ENCODE results near the gene ADGRF3.
A peak's percentile ranks its signal among the peaks of the same experiment; 100 is the strongest.
"Not testable (repeated sequence)": the region's sequence is repeated elsewhere in the genome, so short reads cannot be mapped to it uniquely, and the experiment has no call there.

ADGRF3 gene

DNA sequence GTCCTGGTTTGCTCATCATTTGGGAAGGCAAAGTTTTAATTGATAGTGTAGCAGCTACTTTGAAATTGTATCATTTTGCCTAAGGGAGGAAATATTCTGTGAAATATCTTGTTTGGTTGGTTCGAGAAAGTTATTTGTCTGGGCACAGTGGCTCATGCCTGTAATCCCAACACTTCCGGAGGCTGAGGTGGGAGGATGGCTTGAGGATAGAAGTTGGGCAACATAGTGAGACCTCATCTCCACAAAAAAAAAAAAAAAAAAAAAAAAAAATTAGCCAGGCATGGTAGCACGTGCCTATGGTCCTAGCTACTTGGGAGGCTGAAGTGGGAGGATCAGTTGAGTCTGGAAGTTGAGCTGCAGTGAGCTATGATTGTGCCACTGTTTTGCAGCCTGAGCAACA lies 3.1 kb upstream of the ADGRF3 start:
- Histone ChIP-seq H3K9ac (ENCODE audit: low read depth, low read length) (no peak overlapping the region), H3K4me1 (ENCODE audit: control insufficient read depth, insufficient read depth, low read length) (peaks cover 31% of the 10 kb centered on the region), H3K4me2 (ENCODE audit: low read length) (no peak overlapping the region), H3K4me3 (ENCODE audit: low read length) (no peak overlapping the region), H3K9me3 (replicated peaks; ENCODE audit: low read length) (no peaks in the 10 kb centered on the region), H3K36me3 (ENCODE audit: insufficient read depth, low read length) (peaks cover 8% of the 10 kb centered on the region), H3K27me3 (ENCODE audit: control insufficient read depth, insufficient read depth, low read length) (no peaks in the 10 kb centered on the region)

DNA sequence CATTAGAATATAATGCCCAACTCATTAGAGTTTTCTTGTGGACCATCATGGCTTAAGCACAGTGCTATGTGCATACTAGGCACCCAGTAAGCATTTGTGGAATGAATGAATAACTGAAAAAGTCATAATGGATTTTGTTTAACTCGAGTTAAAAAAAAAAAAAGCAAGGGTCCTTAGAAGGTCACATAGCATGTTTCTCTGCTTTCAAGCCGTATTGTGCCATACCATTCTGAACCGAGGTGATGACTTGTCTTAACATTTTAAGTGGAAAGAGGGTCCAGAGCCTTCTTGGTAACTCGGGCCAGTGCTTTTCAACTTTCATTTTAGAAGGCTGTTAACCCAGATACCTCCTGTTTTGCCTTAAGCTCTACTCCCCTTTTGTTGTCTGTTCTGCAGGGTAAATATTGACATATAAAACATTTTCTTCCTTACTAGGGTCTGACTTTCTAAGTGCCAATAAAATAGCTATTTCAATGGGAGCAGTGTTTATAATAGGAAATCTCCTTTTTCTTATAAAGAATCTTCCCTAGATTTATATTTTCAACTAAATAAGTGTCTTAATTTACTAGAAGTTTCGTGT lies 787 bp upstream of the ADGRF3 start:
- Histone ChIP-seq H3K36me3 (ENCODE audit: insufficient read depth, low read length) (peaks cover 3% of the 10 kb centered on the region), H3K27me3 (ENCODE audit: control insufficient read depth, insufficient read depth, low read length) (no peaks in the 10 kb centered on the region), H3K9me3 (replicated peaks; ENCODE audit: low read length) (no peaks in the 10 kb centered on the region), H3K4me3 (ENCODE audit: low read length) (peak overlapping the region; percentile 74), H3K4me1 (ENCODE audit: control insufficient read depth, insufficient read depth, low read length) (peaks cover 29% of the 10 kb centered on the region), H3K9ac (ENCODE audit: low read depth, low read length) (peak overlapping the region; percentile 81), H3K4me2 (ENCODE audit: low read length) (peak overlapping the region; percentile 90)

DNA sequence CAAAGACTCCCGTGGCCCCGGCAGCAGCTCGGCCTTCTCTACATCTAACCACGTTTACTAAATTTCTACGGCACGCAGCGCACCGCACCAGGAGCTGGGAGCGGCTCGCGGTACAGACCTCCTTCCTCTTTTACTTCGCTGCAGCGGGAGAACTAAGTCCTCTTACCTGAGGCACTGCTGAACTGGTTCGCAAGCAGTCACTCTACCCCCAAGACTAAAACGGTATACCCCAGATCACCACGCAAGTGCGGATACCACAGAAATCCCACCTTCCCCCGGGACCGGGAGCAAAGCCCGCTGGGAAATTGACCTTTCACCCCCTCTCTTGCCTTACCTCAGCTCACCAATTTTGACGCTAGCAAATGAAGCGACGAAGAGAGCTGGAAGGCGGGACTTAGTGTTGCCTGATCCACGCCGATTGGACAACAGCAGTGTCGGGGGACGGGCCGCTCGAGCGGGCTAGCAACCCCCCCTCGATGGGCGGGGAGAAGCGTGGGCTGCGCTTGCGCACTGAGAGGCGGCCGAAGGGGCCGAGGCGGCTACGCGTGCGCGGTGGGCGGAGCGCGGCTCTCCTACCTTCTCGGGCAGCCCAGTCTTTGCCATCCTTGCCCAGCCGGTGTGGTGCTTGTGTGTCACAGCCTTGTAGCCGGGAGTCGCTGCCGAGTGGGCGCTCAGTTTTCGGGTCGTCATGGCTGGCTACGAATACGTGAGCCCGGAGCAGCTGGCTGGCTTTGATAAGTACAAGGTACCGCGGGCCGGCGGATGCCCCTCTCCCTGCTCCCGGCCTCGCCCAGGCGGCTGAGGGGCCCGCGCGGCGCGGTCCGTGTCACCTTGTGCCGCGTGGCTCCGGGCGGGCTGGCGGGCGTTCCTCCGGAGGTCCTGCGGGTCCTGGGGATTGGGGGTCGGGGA lies 790 bp downstream of the ADGRF3 start, which contains the start of gene SELENOI:
Gene SELENOI, plus strand, starts transcription at position 599 of the 909 bp plus-strand sequence. Its CDS starts 90 bp downstream, at position 689.
- Histone ChIP-seq H3K4me3 (ENCODE audit: low read length) (peak within 1 kb of the TSS; percentile 88), H3K9me3 (replicated peaks; ENCODE audit: low read length) (no peaks in the 10 kb centered on the region), H3K4me2 (ENCODE audit: low read length) (peak within 1 kb of the TSS; percentile 90), H3K9ac (ENCODE audit: low read depth, low read length) (peak within 1 kb of the TSS; percentile 93), H3K4me1 (ENCODE audit: control insufficient read depth, insufficient read depth, low read length) (peaks cover 29% of the 10 kb centered on the region), H3K27me3 (ENCODE audit: control insufficient read depth, insufficient read depth, low read length) (no peaks in the 10 kb centered on the region), H3K36me3 (ENCODE audit: insufficient read depth, low read length) (peaks cover 3% of the 10 kb centered on the region)

DNA sequence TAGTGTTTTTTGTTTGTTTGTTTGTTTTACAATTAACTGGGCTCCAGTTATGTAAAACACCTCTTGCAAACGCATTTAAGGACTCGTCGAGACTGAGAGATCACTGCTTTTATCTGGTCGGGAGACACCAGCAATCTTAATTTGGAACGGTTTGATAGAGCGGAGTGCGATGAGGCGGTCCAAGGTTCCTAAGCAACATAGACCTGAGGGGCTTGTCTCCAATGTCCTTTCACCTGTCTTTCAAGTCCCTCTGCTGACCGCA lies 1.4 kb downstream of the ADGRF3 start:
- Histone ChIP-seq H3K9me3 (replicated peaks; ENCODE audit: low read length) (no peaks in the 10 kb centered on the region), H3K4me3 (ENCODE audit: low read length) (peak overlapping the region; percentile 88), H3K4me1 (ENCODE audit: control insufficient read depth, insufficient read depth, low read length) (peaks cover 29% of the 10 kb centered on the region), H3K36me3 (ENCODE audit: insufficient read depth, low read length) (peaks cover 3% of the 10 kb centered on the region), H3K4me2 (ENCODE audit: low read length) (peak overlapping the region; percentile 87), H3K9ac (ENCODE audit: low read depth, low read length) (peak overlapping the region; percentile 93), H3K27me3 (ENCODE audit: control insufficient read depth, insufficient read depth, low read length) (no peaks in the 10 kb centered on the region)

- peak overlapping the region; percentile 87 for H3K4me2 ChIP-seq (ENCODE audit: low read length)
- peak overlapping the region; percentile 93 for H3K9ac ChIP-seq (ENCODE audit: low read depth, low read length)
Measured at GRCh38 chr2:26344581-26345282, 1.9 kb downstream of the ADGRF3 start.

DNA sequence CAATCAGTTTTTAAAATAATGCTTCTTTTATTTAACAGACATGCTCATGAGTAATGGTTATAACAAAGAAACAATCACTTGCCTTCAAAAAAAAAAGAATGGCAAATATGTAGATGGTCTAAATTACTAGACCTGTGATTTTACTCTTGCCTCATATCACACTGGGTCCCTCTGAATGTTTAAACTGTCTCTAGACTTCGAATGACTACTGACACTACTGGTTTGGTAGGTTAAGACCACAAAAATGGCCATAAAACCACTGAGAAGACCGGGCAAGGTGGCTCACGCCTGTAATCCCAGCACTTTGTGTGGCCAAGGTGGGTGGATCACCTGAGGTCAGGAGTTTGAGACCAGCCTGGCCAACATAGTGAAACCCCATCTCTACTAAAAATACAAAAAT lies 5.8 kb downstream of the ADGRF3 start:
- no peaks in the 10 kb centered on the region for H3K9me3 ChIP-seq (replicated peaks; ENCODE audit: low read length)
- H3K4me2 ChIP-seq (ENCODE audit: low read length): no peak overlapping the region
- H3K4me3 ChIP-seq (ENCODE audit: low read length): no peak overlapping the region
- peaks cover 3% of the 10 kb centered on the region for H3K36me3 ChIP-seq (ENCODE audit: insufficient read depth, low read length)
- no peak overlapping the region for H3K9ac ChIP-seq (ENCODE audit: low read depth, low read length)
- H3K27me3 ChIP-seq (ENCODE audit: control insufficient read depth, insufficient read depth, low read length): no peaks in the 10 kb centered on the region
- peaks cover 13% of the 10 kb centered on the region for H3K4me1 ChIP-seq (ENCODE audit: control insufficient read depth, insufficient read depth, low read length)

More at GRCh38 chr2:26344581-26345282, 1.9 kb downstream of the ADGRF3 start:
- H3K4me1 ChIP-seq (ENCODE audit: control insufficient read depth, insufficient read depth, low read length): peaks cover 29% of the 10 kb centered on the region
- peaks cover 3% of the 10 kb centered on the region for H3K36me3 ChIP-seq (ENCODE audit: insufficient read depth, low read length)
- H3K4me3 ChIP-seq (ENCODE audit: low read length): peak overlapping the region; percentile 88
- no peaks in the 10 kb centered on the region for H3K27me3 ChIP-seq (ENCODE audit: control insufficient read depth, insufficient read depth, low read length)
- no peaks in the 10 kb centered on the region for H3K9me3 ChIP-seq (replicated peaks; ENCODE audit: low read length)

DNA sequence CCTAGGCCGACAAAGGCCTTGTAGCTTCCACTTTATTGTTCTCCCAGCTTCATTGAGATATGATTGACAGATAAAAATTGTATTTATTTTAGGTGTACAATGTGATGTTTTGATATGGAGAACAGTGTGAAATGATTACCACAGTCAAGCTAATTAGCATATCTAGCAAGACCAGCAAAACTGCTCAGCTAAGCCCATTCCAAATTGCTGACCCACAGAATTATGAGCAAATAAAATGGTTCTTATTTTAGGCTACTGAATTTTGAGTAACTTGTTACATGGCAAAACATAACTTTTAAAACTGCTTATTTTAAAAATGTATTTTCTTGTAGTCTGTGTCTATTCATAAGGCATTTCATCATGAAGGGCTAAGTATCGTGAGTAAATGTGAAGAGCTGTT lies 9.3 kb downstream of the ADGRF3 start:
- H3K9me3 ChIP-seq (replicated peaks; ENCODE audit: low read length): no peaks in the 10 kb centered on the region
- no peaks in the 10 kb centered on the region for H3K36me3 ChIP-seq (ENCODE audit: insufficient read depth, low read length)
- H3K4me3 ChIP-seq (ENCODE audit: low read length): no peak overlapping the region
- H3K27me3 ChIP-seq (ENCODE audit: control insufficient read depth, insufficient read depth, low read length): peaks cover 13% of the 10 kb centered on the region
- no peak overlapping the region for H3K9ac ChIP-seq (ENCODE audit: low read depth, low read length)
- no peaks in the 10 kb centered on the region for H3K4me1 ChIP-seq (ENCODE audit: control insufficient read depth, insufficient read depth, low read length)
- H3K4me2 ChIP-seq (ENCODE audit: low read length): no peak overlapping the region

DNA sequence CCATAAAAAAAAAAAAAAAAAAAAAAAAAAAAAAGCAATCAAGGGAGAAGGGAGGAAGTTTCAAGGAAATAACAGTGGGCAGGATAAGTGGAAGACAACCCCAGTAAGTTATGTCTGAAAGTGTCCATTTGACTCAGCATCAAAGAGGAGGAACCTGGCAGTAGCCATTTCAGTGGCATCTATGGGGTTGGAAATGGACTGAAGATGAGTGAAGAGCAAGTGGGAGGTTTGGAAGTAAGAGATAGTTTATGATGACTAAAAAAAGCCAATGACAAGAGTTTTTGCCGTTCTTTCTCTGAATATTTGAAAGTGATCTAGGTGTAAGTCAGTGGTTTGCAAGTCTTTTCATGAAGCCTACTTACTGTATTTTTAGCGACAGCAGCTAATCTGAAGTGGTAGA lies 9.9 kb downstream of the ADGRF3 start:
- H3K36me3 ChIP-seq (ENCODE audit: insufficient read depth, low read length): no peaks in the 10 kb centered on the region
- H3K9me3 ChIP-seq (replicated peaks; ENCODE audit: low read length): no peaks in the 10 kb centered on the region
- H3K4me3 ChIP-seq (ENCODE audit: low read length): no peak overlapping the region
- H3K27me3 ChIP-seq (ENCODE audit: control insufficient read depth, insufficient read depth, low read length): peaks cover 13% of the 10 kb centered on the region
- no peaks in the 10 kb centered on the region for H3K4me1 ChIP-seq (ENCODE audit: control insufficient read depth, insufficient read depth, low read length)
- H3K4me2 ChIP-seq (ENCODE audit: low read length): no peak overlapping the region
- H3K9ac ChIP-seq (ENCODE audit: low read depth, low read length): no peak overlapping the region

DNA sequence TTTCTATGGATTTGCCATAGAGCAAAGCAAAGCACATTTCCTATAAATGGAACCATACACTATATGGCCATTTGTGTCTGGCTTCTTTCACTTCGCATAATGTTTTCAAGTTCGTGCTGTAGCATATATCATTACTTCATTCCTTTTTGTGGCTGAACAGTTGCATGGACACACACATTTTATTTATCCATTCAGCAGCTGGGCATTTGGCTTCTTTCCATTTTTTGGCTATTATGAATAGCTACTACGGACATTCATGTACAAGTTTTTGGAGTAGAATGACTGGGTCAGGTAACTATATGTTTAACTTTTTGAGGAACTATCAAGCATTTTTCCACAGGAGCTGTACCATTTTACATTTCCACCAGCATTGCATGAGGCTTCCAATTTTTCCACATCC lies 11.4 kb downstream of the ADGRF3 start:
- no peaks in the 10 kb centered on the region for H3K9me3 ChIP-seq (replicated peaks; ENCODE audit: low read length)

DNA sequence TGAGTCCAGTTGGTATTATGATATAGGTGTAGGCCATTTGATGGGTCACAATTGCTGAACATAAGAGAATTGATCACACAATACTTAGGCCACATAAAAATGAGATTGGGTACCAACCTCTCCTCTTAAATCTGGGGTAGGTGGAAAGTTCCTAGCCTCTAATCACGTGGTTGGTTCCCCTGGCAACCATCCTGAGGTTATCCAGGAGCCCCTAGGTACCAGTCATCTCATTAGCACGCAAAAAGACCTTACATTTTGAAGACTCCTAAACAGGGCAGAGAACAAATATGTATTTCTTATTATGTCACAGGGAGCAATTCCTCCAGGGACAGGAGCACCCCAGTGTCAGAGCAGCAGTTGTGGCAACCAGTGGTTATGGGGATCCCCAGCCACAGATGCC lies 13.3 kb downstream of the ADGRF3 start:
- Histone ChIP-seq H3K4me1 (ENCODE audit: control insufficient read depth, insufficient read depth, low read length) (peaks cover 4% of the 10 kb centered on the region), H3K9me3 (replicated peaks; ENCODE audit: low read length) (no peaks in the 10 kb centered on the region), H3K36me3 (ENCODE audit: insufficient read depth, low read length) (no peaks in the 10 kb centered on the region), H3K4me3 (ENCODE audit: low read length) (no peak overlapping the region), H3K27me3 (ENCODE audit: control insufficient read depth, insufficient read depth, low read length) (peaks cover 13% of the 10 kb centered on the region), H3K4me2 (ENCODE audit: low read length) (no peak overlapping the region), H3K9ac (ENCODE audit: low read depth, low read length) (no peak overlapping the region)

More for the DNA sequence above, 11.4 kb downstream of the ADGRF3 start:
- peaks cover 2% of the 10 kb centered on the region for H3K4me1 ChIP-seq (ENCODE audit: control insufficient read depth, insufficient read depth, low read length)
- H3K4me2 ChIP-seq (ENCODE audit: low read length): no peak overlapping the region
- H3K36me3 ChIP-seq (ENCODE audit: insufficient read depth, low read length): no peaks in the 10 kb centered on the region
- no peak overlapping the region for H3K4me3 ChIP-seq (ENCODE audit: low read length)
- H3K9ac ChIP-seq (ENCODE audit: low read depth, low read length): no peak overlapping the region
- H3K27me3 ChIP-seq (ENCODE audit: control insufficient read depth, insufficient read depth, low read length): peaks cover 13% of the 10 kb centered on the region

GRCh38 chr2:26331321-26331720 lies 15.3 kb downstream of the ADGRF3 start:
- H3K4me1 ChIP-seq (ENCODE audit: control insufficient read depth, insufficient read depth, low read length); H3K4me3 ChIP-seq (ENCODE audit: low read length); H3K4me2 ChIP-seq (ENCODE audit: low read length); H3K9ac ChIP-seq (ENCODE audit: low read depth, low read length); H3K36me3 ChIP-seq (ENCODE audit: insufficient read depth, low read length); H3K9me3 ChIP-seq (replicated peaks; ENCODE audit: low read length): not testable (repeated sequence)
- H3K27me3 ChIP-seq (ENCODE audit: control insufficient read depth, insufficient read depth, low read length): peaks cover 13% of the 10 kb centered on the region

Data from skeletal muscle satellite cell (primary cell).